HG03159 (cell line): ENCODE measurements around the gene ELAC1.
"Not testable (repeated sequence)": the region's sequence is repeated elsewhere in the genome, so short reads cannot be mapped to it uniquely, and the experiment has no call there.

ENCODE experiments used
- ATAC-seq: cut with Tn5 transposase; IDR thresholded peaks from one replicate; pipeline ENCODE4 v1.9.1; 2021; ENCODE audit warnings: mild to moderate bottlenecking, moderate library complexity; ENCODE audit not compliant: unreplicated experiment

The ELAC1 gene

GRCh38 chr18:50967714-50968661 is at the start of gene ELAC1:
ELAC1 (plus strand) TSS chr18:50968040; CDS start chr18:50974405, 6,365 bp downstream.
- peak; percentile 95 for ATAC-seq

GRCh38 chr18:50918153-50918552 is 49.7 kb upstream of the ELAC1 start:
- ATAC-seq: no peak

GRCh38 chr18:50924372-50924771 is 43.5 kb upstream of the ELAC1 start:
- ATAC-seq: no peak

GRCh38 chr18:50926521-50926920 is 41.3 kb upstream of the ELAC1 start:
- ATAC-seq: no peak

GRCh38 chr18:50928551-50928950 is 39.3 kb upstream of the ELAC1 start:
- ATAC-seq: no peak

GRCh38 chr18:50933684-50934083 is 34.2 kb upstream of the ELAC1 start:
- no peak for ATAC-seq

- no peak for ATAC-seq
Observed at GRCh38 chr18:50934545-50935211, 33.2 kb upstream of the ELAC1 start.

GRCh38 chr18:50935493-50936191 is 32.2 kb upstream of the ELAC1 start:
- no peak for ATAC-seq

- ATAC-seq: no peak
Observed at GRCh38 chr18:50937183-50937582, 30.7 kb upstream of the ELAC1 start.

GRCh38 chr18:50938912-50939311 is 28.9 kb upstream of the ELAC1 start:
- ATAC-seq: no peak

GRCh38 chr18:50944245-50944932 is 23.5 kb upstream of the ELAC1 start:
- ATAC-seq: no peak

GRCh38 chr18:50945918-50946317 is 21.9 kb upstream of the ELAC1 start:
- ATAC-seq: not testable (repeated sequence)

- no peak for ATAC-seq
Observed at GRCh38 chr18:50947899-50948298, 19.9 kb upstream of the ELAC1 start.

- ATAC-seq: no peak
Observed at GRCh38 chr18:50949185-50949584, 18.7 kb upstream of the ELAC1 start.

GRCh38 chr18:50950626-50951025 is 17.2 kb upstream of the ELAC1 start:
- no peak for ATAC-seq

- ATAC-seq: no peak
Observed at GRCh38 chr18:50953822-50954221, 14.0 kb upstream of the ELAC1 start.

GRCh38 chr18:50955253-50955652 is 12.6 kb upstream of the ELAC1 start:
- ATAC-seq: no peak

GRCh38 chr18:50956116-50956515 is 11.7 kb upstream of the ELAC1 start:
- ATAC-seq: no peak

GRCh38 chr18:50961974-50962373 is 5.9 kb upstream of the ELAC1 start:
- ATAC-seq: no peak

GRCh38 chr18:50969448-50969847 is 1.6 kb downstream of the ELAC1 start:
- ATAC-seq: no peak

- no peak for ATAC-seq
Observed at GRCh38 chr18:50970006-50970405, 2.2 kb downstream of the ELAC1 start.
